HG03025 (cell line): ENCODE data around the gene NKAIN4.
"Not testable (repeated sequence)": the region's sequence is repeated elsewhere in the genome, so short reads cannot be mapped to it uniquely, and the experiment has no call there.

Experiments used
- ATAC-seq: cut with Tn5 transposase; IDR thresholded peaks from one replicate; pipeline ENCODE4 v1.9.1; 2021; ENCODE audit warnings: mild to moderate bottlenecking, moderate library complexity; ENCODE audit not compliant: unreplicated experiment, low FRiP score

NKAIN4 gene

GRCh38 chr20:63258781-63259180 lies 4.5 kb upstream of the NKAIN4 start:
- no peak for ATAC-seq

- ATAC-seq: no peak
Measured at GRCh38 chr20:63257629-63258028, 3.4 kb upstream of the NKAIN4 start.

- ATAC-seq: no peak
Measured at GRCh38 chr20:63256954-63257353, 2.7 kb upstream of the NKAIN4 start.

- no peak for ATAC-seq
Measured at GRCh38 chr20:63255931-63256704, 1.9 kb upstream of the NKAIN4 start.

- no peak for ATAC-seq
Measured at GRCh38 chr20:63254606-63255384, 532 bp upstream of the NKAIN4 start.

GRCh38 chr20:63253438-63254231 lies 628 bp downstream of the NKAIN4 start:
- no peak for ATAC-seq

GRCh38 chr20:63253065-63253437 lies 1.2 kb downstream of the NKAIN4 start:
- ATAC-seq: no peak

- ATAC-seq: no peak
Measured at GRCh38 chr20:63252284-63252711, 2.0 kb downstream of the NKAIN4 start.

GRCh38 chr20:63251350-63251749 lies 2.9 kb downstream of the NKAIN4 start:
- ATAC-seq: not testable (repeated sequence)

GRCh38 chr20:63249891-63250290 lies 4.4 kb downstream of the NKAIN4 start:
- ATAC-seq: no peak

- no peak for ATAC-seq
Measured at GRCh38 chr20:63248835-63249591, 5.2 kb downstream of the NKAIN4 start.

- ATAC-seq: no peak
Measured at GRCh38 chr20:63247671-63248228, 6.5 kb downstream of the NKAIN4 start.

GRCh38 chr20:63246490-63247288 lies 7.6 kb downstream of the NKAIN4 start:
- no peak for ATAC-seq

GRCh38 chr20:63244468-63244867 lies 9.8 kb downstream of the NKAIN4 start:
- no peak for ATAC-seq

- ATAC-seq: no peak
Measured at GRCh38 chr20:63243604-63244247, 10.5 kb downstream of the NKAIN4 start.

GRCh38 chr20:63242736-63243135 lies 11.5 kb downstream of the NKAIN4 start:
- no peak for ATAC-seq

- no peak for ATAC-seq
Measured at GRCh38 chr20:63241272-63241671, 13.0 kb downstream of the NKAIN4 start.

- no peak for ATAC-seq
Measured at GRCh38 chr20:63240004-63240403, 14.3 kb downstream of the NKAIN4 start.

GRCh38 chr20:63239431-63239830 lies 14.8 kb downstream of the NKAIN4 start:
- ATAC-seq: no peak
